GM12872 (cell line): ENCODE data around the gene SMR3A.

ENCODE experiments used
- TF ChIP-seq, protein P1 (sequence below): IDR thresholded peaks from 3 replicates; pipeline ENCODE4 v1.5.1; 2011; ENCODE audit warnings: low read depth, mild to moderate bottlenecking, low read length, moderate library complexity; ENCODE audit not compliant: insufficient read depth

The SMR3A gene

DNA sequence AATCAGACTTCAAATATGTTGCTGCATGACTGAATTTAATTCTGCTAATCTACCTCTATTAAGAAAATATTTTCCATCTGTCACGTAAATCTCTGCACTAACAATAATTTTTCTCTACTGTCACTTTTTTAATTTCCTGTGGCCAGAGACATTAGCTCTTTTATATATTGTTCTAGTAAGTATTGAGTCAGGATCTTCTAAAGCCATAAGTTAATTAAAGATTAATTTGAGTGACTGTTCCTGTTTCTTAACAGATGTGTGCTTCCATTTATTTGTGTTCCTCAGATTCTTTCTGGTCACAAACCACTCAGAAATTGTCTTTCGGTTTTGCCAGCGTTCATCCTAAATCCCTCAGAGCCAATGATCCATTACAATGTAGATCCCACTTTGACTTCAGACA is 20.0 kb downstream of the SMR3A start:
- TF ChIP-seq, protein P1, sequence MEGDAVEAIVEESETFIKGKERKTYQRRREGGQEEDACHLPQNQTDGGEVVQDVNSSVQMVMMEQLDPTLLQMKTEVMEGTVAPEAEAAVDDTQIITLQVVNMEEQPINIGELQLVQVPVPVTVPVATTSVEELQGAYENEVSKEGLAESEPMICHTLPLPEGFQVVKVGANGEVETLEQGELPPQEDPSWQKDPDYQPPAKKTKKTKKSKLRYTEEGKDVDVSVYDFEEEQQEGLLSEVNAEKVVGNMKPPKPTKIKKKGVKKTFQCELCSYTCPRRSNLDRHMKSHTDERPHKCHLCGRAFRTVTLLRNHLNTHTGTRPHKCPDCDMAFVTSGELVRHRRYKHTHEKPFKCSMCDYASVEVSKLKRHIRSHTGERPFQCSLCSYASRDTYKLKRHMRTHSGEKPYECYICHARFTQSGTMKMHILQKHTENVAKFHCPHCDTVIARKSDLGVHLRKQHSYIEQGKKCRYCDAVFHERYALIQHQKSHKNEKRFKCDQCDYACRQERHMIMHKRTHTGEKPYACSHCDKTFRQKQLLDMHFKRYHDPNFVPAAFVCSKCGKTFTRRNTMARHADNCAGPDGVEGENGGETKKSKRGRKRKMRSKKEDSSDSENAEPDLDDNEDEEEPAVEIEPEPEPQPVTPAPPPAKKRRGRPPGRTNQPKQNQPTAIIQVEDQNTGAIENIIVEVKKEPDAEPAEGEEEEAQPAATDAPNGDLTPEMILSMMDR = no peak

DNA sequence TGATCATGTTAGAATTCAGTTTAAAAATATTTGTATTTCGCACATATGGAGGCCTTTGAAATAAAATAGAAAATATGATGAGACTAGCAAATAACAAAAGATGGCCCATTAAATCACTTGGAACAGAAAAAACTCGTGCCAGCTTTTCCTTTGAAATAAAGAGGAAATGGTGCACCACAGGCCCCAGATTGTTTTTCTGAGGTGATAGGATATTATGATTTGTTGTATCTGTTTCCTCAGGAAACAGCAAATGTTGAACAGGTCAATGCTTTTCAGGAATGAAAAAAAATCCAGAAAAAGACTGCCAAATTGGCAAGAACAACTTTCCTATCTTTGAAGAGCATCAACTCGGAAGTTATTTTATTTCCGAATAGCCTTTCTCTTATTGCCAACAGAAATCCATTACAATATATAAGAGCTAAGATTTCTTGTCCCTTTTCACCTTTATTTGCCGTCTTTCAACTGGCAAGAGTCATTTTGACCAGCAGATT is 22.2 kb downstream of the SMR3A start, which contains the start of gene SMR3B:
SMR3B (plus strand) TSS at position 441 of the 491 bp plus-strand sequence. CDS start 1,380 bp downstream, outside the sequence.
- TF ChIP-seq, protein P1 = no peak

DNA sequence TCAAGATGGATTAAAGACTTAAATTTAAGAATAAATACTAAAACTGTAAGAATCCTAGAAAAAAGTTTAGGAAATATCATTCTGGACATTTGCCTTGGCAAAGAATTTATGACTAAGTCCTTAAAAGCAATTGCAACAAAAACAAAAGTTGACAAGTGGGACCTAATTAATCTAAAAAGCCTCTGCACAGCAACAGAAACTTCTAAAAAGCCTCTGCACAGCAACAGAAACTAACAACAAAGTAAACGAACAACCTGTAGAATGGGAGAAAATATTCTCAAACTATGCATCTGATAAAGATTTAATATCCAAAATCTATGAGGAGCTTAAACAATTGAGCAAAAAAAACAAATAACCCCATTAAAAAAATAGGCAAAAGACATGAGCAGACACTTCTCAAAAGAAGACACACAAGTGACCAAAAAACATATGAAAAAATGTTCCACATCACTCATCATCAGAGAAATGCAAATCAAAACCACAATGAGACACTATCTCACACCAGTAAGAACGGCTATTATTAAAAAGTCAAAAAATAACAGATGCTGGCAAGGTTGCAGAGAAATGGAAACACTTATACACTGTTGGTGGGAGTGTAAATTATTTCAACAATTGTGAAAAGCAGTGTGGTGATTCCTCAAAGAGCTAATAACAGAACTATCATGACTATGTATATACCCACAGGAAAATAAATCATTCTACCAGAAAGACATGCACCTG is 31.7 kb downstream of the SMR3A start:
- TF ChIP-seq, protein P1 = no peak

DNA sequence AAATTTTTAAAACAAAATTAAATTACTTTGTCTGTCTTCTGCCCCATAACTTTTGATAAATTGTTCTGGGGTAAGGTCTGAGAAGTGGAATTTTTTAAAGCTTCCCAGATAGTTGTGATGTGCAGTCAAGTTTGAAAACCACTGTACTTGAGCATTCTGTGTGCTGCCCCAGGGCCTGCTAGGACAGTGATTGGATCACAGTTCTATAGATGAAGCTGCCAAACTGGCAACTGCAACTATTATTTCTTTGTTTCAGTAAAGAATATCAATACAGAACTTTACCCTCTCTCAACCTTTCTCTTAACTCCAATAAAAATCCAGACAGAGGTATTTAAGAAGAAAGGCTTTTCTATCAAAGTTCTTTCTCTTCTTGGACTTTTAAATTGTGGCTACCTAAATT is 37.0 kb downstream of the SMR3A start, which contains the start of gene OPRPN:
OPRPN (plus strand) TSS at position 361 of the 400 bp plus-strand sequence. CDS start 1,346 bp downstream, outside the sequence.
- TF ChIP-seq, protein P1 = no peak

DNA sequence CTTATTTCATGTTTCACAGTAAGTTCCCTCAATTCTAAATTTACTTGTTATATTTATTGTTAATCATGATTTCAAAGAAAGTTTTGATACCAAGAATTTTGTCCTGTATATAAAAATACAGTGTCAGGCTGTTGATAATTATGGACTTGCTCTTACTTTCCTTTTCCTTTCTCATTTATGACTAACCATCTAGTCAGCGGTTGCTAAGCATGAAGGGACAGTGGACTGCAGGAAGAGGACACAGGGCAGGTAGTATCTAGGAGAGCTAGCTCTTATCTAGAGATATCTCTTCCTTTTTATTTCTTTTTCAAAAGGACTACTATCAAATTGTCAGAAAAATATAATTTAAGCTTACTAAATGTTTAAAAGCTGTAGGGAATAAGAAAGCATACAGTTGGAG is 38.8 kb downstream of the SMR3A start:
- TF ChIP-seq, protein P1 = no peak

DNA sequence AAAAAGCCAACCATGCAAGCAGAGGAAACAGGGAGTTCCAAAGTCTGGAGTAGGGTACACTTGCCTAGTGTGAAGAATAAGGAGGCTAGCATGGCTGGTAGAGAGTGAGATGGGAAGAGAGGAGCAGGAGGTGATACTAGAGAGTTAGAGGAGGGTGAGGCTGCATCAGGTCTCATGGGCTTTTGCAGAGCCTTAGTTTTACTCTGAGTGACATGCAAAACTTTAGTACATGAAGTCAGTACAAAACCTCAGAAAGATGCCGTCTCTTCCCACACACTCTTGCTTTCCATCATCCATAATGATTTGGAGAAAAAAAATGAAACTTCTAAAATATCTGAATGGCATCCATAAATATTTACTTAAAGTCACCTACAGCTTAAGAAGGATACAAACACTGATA is 42.2 kb downstream of the SMR3A start:
- TF ChIP-seq, protein P1 = no peak

DNA sequence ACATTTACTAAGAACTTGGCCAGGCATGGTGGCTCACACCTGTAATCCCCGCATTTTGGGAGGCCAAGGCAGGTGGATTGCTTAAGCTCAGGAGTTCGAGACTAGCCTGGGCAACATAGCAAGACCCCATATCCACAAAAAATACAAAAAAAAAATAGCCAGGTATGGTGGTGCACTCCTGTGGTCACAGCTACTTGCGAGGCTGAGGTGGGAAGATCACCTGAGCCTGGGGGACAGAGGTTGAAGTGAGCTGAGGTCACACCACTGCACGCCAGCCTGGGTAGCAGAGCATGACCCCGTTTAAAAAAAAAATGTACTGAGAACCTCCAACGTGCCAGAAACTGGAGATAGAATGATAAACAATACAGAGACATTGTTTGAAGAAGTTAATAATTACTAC is 45.2 kb downstream of the SMR3A start:
- TF ChIP-seq, protein P1 = no peak
